ENCODE measurements around the gene IFIT1. TPM values are rescaled to one million over a fixed set of nuclear protein-coding genes. Genes with fewer than 3 reads are reported as not detected.

IFIT1 gene
- total and polyA plus RNA-seq, 9 of the 15 experiments (the other 6 are each of a cell fraction or from before 2014, with no cell fraction given) = 0.03 to 0.40 (median 0.18) TPM

- Histone ChIP-seq H3K9me3 (replicated peaks; ENCODE audit: control insufficient read depth, insufficient read depth, low read depth, low read length) (no peaks in the 10 kb centered on the region), H3K4me1 (replicated peaks in 1 of 2; ENCODE audit: control insufficient read depth in 2 of 2, insufficient read depth in 2 of 2, low read length in 2 of 2) (no peaks in the 10 kb centered on the region), H3K36me3 (ENCODE audit: control insufficient read depth, insufficient read depth, low read length) (no peaks in the 10 kb centered on the region), H3K27ac (ENCODE audit: extremely low read depth, low read depth, low read length) (no peak overlapping the region), H3K27me3 (ENCODE audit: control insufficient read depth in 2 of 2, insufficient read depth in 2 of 2, low read length in 2 of 2) (peaks cover 0 to 3% of the 10 kb centered on the region in 2 experiments; a peak in 2 of 5 replicates), H4K20me1 (replicated peaks; ENCODE audit: control insufficient read depth, insufficient read depth, low read length) (no peaks in the 10 kb centered on the region), H3K4me3 (no peak overlapping the region), H3K9me1 (ENCODE audit: control insufficient read depth, insufficient read depth, low read length) (no peaks in the 10 kb centered on the region), H3K79me2 (ENCODE audit: control insufficient read depth, insufficient read depth, low read length) (no peaks in the 10 kb centered on the region), H3K4me2 (ENCODE audit: insufficient read depth, low read length) (no peak overlapping the region), H3K9ac (ENCODE audit: insufficient read depth in 1 of 2, low read depth in 2 of 2, low read length in 2 of 2) (no peak overlapping the region), H2AFZ (ENCODE audit: low read depth, low read length) (no peak overlapping the region)
- FAIRE-seq = peak; percentile 89
- WGBS (ENCODE audit: insufficient coverage, low coverage, missing lambda C conversion rate) = 13% methylated on average over 5 of the region's 5 CpGs
- no TSS peak for BruUV-seq (replicated peaks)
- DNase-seq (ENCODE audit: extremely low read depth in 1 of 4, low spot score in 3 of 4) = peak in 2 of 4 experiments; percentile 32 to 46
- ChIA-PET CTCF (ENCODE audit: low intra/inter-chr PET ratio) (interaction anchor here (0.5 kb wide), 1 partner anchor 281 kb away, joined by 3 read pairs; no protein-coding TSS in a partner anchor), POLR2A (no interaction called here)
- intact Hi-C loops (cut with micrococcal nuclease) = loop anchor here (2.0 to 5.0 kb wide), 2 partner anchors 138 to 1436 kb away; no protein-coding TSS in a partner anchor
- in situ Hi-C loops (cut with MboI) = loop anchor here (25.0 kb wide), 1 partner anchor 1436 kb away; the partner anchor contains the start of genes HTR7 and RPP30
- ATAC-seq = peak; percentile 84
- TF ChIP-seq SUPT5H (IDR thresholded peaks at IDR 0.05) (no peak), WHSC1 (IDR thresholded peaks at IDR 0.05; ENCODE audit: low read length) (no peak), PATZ1 (CRISPR knock-in tag; IDR thresholded peaks at IDR 0.05; ENCODE audit: borderline replicate concordance) (no peak), DEAF1 (CRISPR knock-in tag; IDR thresholded peaks at IDR 0.05) (peak; percentile 37; the same call in 1 of the 2 replicates), ZNF785 (CRISPR knock-in tag; IDR thresholded peaks at IDR 0.05) (no peak), RNF219 (CRISPR knock-in tag; IDR thresholded peaks at IDR 0.05) (no peak), ATF7 (IDR thresholded peaks at IDR 0.05) (no peak), KLF6 (CRISPR knock-in tag; IDR thresholded peaks at IDR 0.05; ENCODE audit: borderline replicate concordance) (no peak), ZNF395 (CRISPR knock-in tag; IDR thresholded peaks at IDR 0.05) (no peak), BACH1 (tag; IDR thresholded peaks at IDR 0.05) (no peak)
These were observed 33.9 kb downstream of the IFIT1 start for GRCh38 chr10:89426230-89426868.
